ENCODE measurements around the gene CATSPERB.
"Not testable (repeated sequence)": the region's sequence is repeated elsewhere in the genome, so short reads cannot be mapped to it uniquely, and the experiment has no call there.

The CATSPERB gene

GRCh38 chr14:91573894-91574837 lies 157.7 kb downstream of the CATSPERB start:
- DNase-seq, result peak; percentile 25

GRCh38 chr14:91573528-91573893 lies 158.4 kb downstream of the CATSPERB start:
- no peak for DNase-seq

GRCh38 chr14:91570021-91570420 lies 161.9 kb downstream of the CATSPERB start:
- no peak for DNase-seq

- no peak for DNase-seq
Measured at GRCh38 chr14:91569301-91569700, 162.6 kb downstream of the CATSPERB start.

GRCh38 chr14:91568626-91569025 lies 163.3 kb downstream of the CATSPERB start:
- no peak for DNase-seq

GRCh38 chr14:91567827-91568226 lies 164.1 kb downstream of the CATSPERB start:
- not testable (repeated sequence) for DNase-seq

- no peak for DNase-seq
Measured at GRCh38 chr14:91555531-91555930, 176.4 kb downstream of the CATSPERB start.

GRCh38 chr14:91554535-91555332 lies 177.2 kb downstream of the CATSPERB start:
- no peak for DNase-seq

- DNase-seq, result no peak
Measured at GRCh38 chr14:91548108-91548507, 183.8 kb downstream of the CATSPERB start.

- peak; percentile 47 for DNase-seq
Measured at GRCh38 chr14:91545946-91546716, 185.8 kb downstream of the CATSPERB start.

- DNase-seq, result no peak
Measured at GRCh38 chr14:91545204-91545603, 186.7 kb downstream of the CATSPERB start.

- DNase-seq, result no peak
Measured at GRCh38 chr14:91536327-91536726, 195.6 kb downstream of the CATSPERB start.

- DNase-seq, result not testable (repeated sequence)
Measured at GRCh38 chr14:91534059-91534458, 197.8 kb downstream of the CATSPERB start.

- DNase-seq, result no peak
Measured at GRCh38 chr14:91533623-91534022, 198.3 kb downstream of the CATSPERB start.
